ENCODE data around the gene GORASP1. TPM values are rescaled to one million over a fixed set of nuclear protein-coding genes. Genes with fewer than 3 reads are reported as not detected.

Gene GORASP1
- total RNA-seq, 2 donors from 2014 or later = 21.2 to 24.2 TPM

- no peaks in the 10 kb centered on the region for H3K9me3 Mint-ChIP-seq
- peaks cover 100% of the 10 kb centered on the region for H3K36me3 Mint-ChIP-seq (ENCODE audit: low read depth)
- no peaks in the 10 kb centered on the region for H3K27me3 Mint-ChIP-seq
- peak overlapping the region; percentile 98 for H3K4me3 Mint-ChIP-seq
- H3K27ac Mint-ChIP-seq = peak overlapping the region; percentile 10
- no peak for ATAC-seq (replicated peaks)
- H3K4me1 Mint-ChIP-seq = peaks cover 74% of the 10 kb centered on the region
Observed at GRCh38 chr3:39144748-39145380, 37.4 kb upstream of the GORASP1 start.

- Mint-ChIP-seq H3K27ac (peak overlapping the region; percentile 10), H3K27me3 (no peaks in the 10 kb centered on the region), H3K4me3 (peak overlapping the region; percentile 98), H3K36me3 (ENCODE audit: low read depth) (peaks cover 98% of the 10 kb centered on the region), H3K4me1 (peaks cover 74% of the 10 kb centered on the region), H3K9me3 (no peaks in the 10 kb centered on the region)
- no peak for ATAC-seq (replicated peaks)
Observed at GRCh38 chr3:39144095-39144747, 36.8 kb upstream of the GORASP1 start.

- peaks cover 74% of the 10 kb centered on the region for H3K4me1 Mint-ChIP-seq
- peak overlapping the region; percentile 98 for H3K4me3 Mint-ChIP-seq
- H3K27me3 Mint-ChIP-seq = no peaks in the 10 kb centered on the region
- no peaks in the 10 kb centered on the region for H3K9me3 Mint-ChIP-seq
- peaks cover 97% of the 10 kb centered on the region for H3K36me3 Mint-ChIP-seq (ENCODE audit: low read depth)
- H3K27ac Mint-ChIP-seq = peak overlapping the region; percentile 78
- ATAC-seq (replicated peaks) = no peak
Observed at GRCh38 chr3:39143051-39143885, 35.8 kb upstream of the GORASP1 start.

GRCh38 chr3:39142067-39142466 is 34.6 kb upstream of the GORASP1 start:
- Mint-ChIP-seq H3K27ac (peak overlapping the region; percentile 81), H3K36me3 (ENCODE audit: low read depth) (peaks cover 93% of the 10 kb centered on the region)

GRCh38 chr3:39141171-39141995 is 34.0 kb upstream of the GORASP1 start:
- H3K9me3 Mint-ChIP-seq = no peaks in the 10 kb centered on the region
- H3K36me3 Mint-ChIP-seq (ENCODE audit: low read depth) = peaks cover 92% of the 10 kb centered on the region
- ATAC-seq (replicated peaks) = peak; percentile 4
- no peaks in the 10 kb centered on the region for H3K27me3 Mint-ChIP-seq
- H3K27ac Mint-ChIP-seq = peak overlapping the region; percentile 81
- H3K4me1 Mint-ChIP-seq = peaks cover 56% of the 10 kb centered on the region
- peak overlapping the region; percentile 59 for H3K4me3 Mint-ChIP-seq

More at GRCh38 chr3:39142067-39142466, 34.6 kb upstream of the GORASP1 start:
- Mint-ChIP-seq H3K27me3 (no peaks in the 10 kb centered on the region), H3K4me3 (peak overlapping the region; percentile 98), H3K9me3 (no peaks in the 10 kb centered on the region), H3K4me1 (peaks cover 63% of the 10 kb centered on the region)
- no peak for ATAC-seq (replicated peaks)

GRCh38 chr3:39140341-39140971 is 33.0 kb upstream of the GORASP1 start:
- no peaks in the 10 kb centered on the region for H3K27me3 Mint-ChIP-seq
- H3K27ac Mint-ChIP-seq = peak overlapping the region; percentile 81
- ATAC-seq (replicated peaks) = no peak
- H3K9me3 Mint-ChIP-seq = no peaks in the 10 kb centered on the region
- peaks cover 49% of the 10 kb centered on the region for H3K4me1 Mint-ChIP-seq
- peak overlapping the region; percentile 59 for H3K4me3 Mint-ChIP-seq
- H3K36me3 Mint-ChIP-seq (ENCODE audit: low read depth) = peaks cover 85% of the 10 kb centered on the region

GRCh38 chr3:39139442-39139841 is 32.0 kb upstream of the GORASP1 start:
- peaks cover 75% of the 10 kb centered on the region for H3K36me3 Mint-ChIP-seq (ENCODE audit: low read depth)

GRCh38 chr3:39138804-39139415 is 31.5 kb upstream of the GORASP1 start:
- Mint-ChIP-seq H3K9me3 (no peaks in the 10 kb centered on the region), H3K4me3 (peak overlapping the region; percentile 59), H3K36me3 (ENCODE audit: low read depth) (peaks cover 70% of the 10 kb centered on the region), H3K27ac (peak overlapping the region; percentile 81), H3K4me1 (peaks cover 41% of the 10 kb centered on the region), H3K27me3 (no peaks in the 10 kb centered on the region)
- peak; percentile 78 for ATAC-seq (replicated peaks)

More at GRCh38 chr3:39139442-39139841, 32.0 kb upstream of the GORASP1 start:
- H3K4me1 Mint-ChIP-seq = peaks cover 43% of the 10 kb centered on the region
- peak overlapping the region; percentile 59 for H3K4me3 Mint-ChIP-seq
- H3K27ac Mint-ChIP-seq = peak overlapping the region; percentile 81
- no peaks in the 10 kb centered on the region for H3K9me3 Mint-ChIP-seq
- H3K27me3 Mint-ChIP-seq = no peaks in the 10 kb centered on the region
- ATAC-seq (replicated peaks) = no peak

GRCh38 chr3:39137991-39138803 is 30.8 kb upstream of the GORASP1 start:
- peak; percentile 2 for ATAC-seq (replicated peaks)
- H3K27ac Mint-ChIP-seq = peak overlapping the region; percentile 81

GRCh38 chr3:39137435-39137936 is 30.1 kb upstream of the GORASP1 start:
- ATAC-seq (replicated peaks) = no peak
- Mint-ChIP-seq H3K27me3 (no peaks in the 10 kb centered on the region), H3K36me3 (ENCODE audit: low read depth) (peaks cover 55% of the 10 kb centered on the region), H3K4me1 (peaks cover 34% of the 10 kb centered on the region), H3K9me3 (no peaks in the 10 kb centered on the region), H3K27ac (peak overlapping the region; percentile 81), H3K4me3 (peak overlapping the region; percentile 59)

More at GRCh38 chr3:39137991-39138803, 30.8 kb upstream of the GORASP1 start:
- Mint-ChIP-seq H3K27me3 (no peaks in the 10 kb centered on the region), H3K4me3 (peak overlapping the region; percentile 59), H3K9me3 (no peaks in the 10 kb centered on the region), H3K4me1 (peaks cover 37% of the 10 kb centered on the region), H3K36me3 (ENCODE audit: low read depth) (peaks cover 62% of the 10 kb centered on the region)

- H3K27me3 Mint-ChIP-seq = no peaks in the 10 kb centered on the region
- H3K4me1 Mint-ChIP-seq = peaks cover 31% of the 10 kb centered on the region
- no peak for ATAC-seq (replicated peaks)
- H3K4me3 Mint-ChIP-seq = no peak overlapping the region
- no peaks in the 10 kb centered on the region for H3K9me3 Mint-ChIP-seq
- H3K27ac Mint-ChIP-seq = peak overlapping the region; percentile 68
- peaks cover 48% of the 10 kb centered on the region for H3K36me3 Mint-ChIP-seq (ENCODE audit: low read depth)
Observed at GRCh38 chr3:39136533-39137434, 29.4 kb upstream of the GORASP1 start.

Measured in activated T-helper 17 cell treated with anti-CD3 and anti-CD28 coated beads, Interleukin-2, amount 50 U/mL, for 72 hours (primary cell).